Measurements from ENCODE around the gene GATA5. TPM values are rescaled to one million over a fixed set of nuclear protein-coding genes. Genes with fewer than 3 reads are reported as not detected.

The GATA5 gene
- total RNA-seq, 1 experiment from 2014 or later: not detected

GRCh38 chr20:62424249-62425107, 51.3 kb downstream of the GATA5 start:
- H3K27me3 Mint-ChIP-seq (ENCODE audit: unreplicated experiment): peaks cover 17% of the 10 kb centered on the region
- peaks cover 32% of the 10 kb centered on the region for H3K4me1 Mint-ChIP-seq (ENCODE audit: low read depth, unreplicated experiment)
- peaks cover 30% of the 10 kb centered on the region for H3K36me3 Mint-ChIP-seq (ENCODE audit: insufficient read depth, unreplicated experiment)
- TF ChIP-seq, protein P1, sequence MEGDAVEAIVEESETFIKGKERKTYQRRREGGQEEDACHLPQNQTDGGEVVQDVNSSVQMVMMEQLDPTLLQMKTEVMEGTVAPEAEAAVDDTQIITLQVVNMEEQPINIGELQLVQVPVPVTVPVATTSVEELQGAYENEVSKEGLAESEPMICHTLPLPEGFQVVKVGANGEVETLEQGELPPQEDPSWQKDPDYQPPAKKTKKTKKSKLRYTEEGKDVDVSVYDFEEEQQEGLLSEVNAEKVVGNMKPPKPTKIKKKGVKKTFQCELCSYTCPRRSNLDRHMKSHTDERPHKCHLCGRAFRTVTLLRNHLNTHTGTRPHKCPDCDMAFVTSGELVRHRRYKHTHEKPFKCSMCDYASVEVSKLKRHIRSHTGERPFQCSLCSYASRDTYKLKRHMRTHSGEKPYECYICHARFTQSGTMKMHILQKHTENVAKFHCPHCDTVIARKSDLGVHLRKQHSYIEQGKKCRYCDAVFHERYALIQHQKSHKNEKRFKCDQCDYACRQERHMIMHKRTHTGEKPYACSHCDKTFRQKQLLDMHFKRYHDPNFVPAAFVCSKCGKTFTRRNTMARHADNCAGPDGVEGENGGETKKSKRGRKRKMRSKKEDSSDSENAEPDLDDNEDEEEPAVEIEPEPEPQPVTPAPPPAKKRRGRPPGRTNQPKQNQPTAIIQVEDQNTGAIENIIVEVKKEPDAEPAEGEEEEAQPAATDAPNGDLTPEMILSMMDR (IDR thresholded peaks at IDR 0.05; ENCODE audit: unreplicated experiment): no peak
- H3K4me3 Mint-ChIP-seq (ENCODE audit: low read depth, unreplicated experiment): no peak overlapping the region
- no TSS peak for BruUV-seq (replicated peaks)
- intact Hi-C loops (cut with micrococcal nuclease; ENCODE audit: unreplicated experiment): no loop called here
- peaks cover 2% of the 10 kb centered on the region for H3K9me3 Mint-ChIP-seq (ENCODE audit: low read depth, unreplicated experiment)
- H3K27ac Mint-ChIP-seq (ENCODE audit: unreplicated experiment): no peak overlapping the region
- CTCF ChIA-PET: interaction anchor here (0.9 to 1.0 kb wide), 3 partner anchors 14 to 76 kb away, joined by 3 read pairs; no protein-coding TSS in a partner anchor
- no peak for DNase-seq

GRCh38 chr20:62423326-62423706, 52.5 kb downstream of the GATA5 start:
- H3K36me3 Mint-ChIP-seq (ENCODE audit: insufficient read depth, unreplicated experiment): peaks cover 30% of the 10 kb centered on the region
- no TSS peak for BruUV-seq (replicated peaks)
- H3K27ac Mint-ChIP-seq (ENCODE audit: unreplicated experiment): no peak overlapping the region
- peaks cover 30% of the 10 kb centered on the region for H3K4me1 Mint-ChIP-seq (ENCODE audit: low read depth, unreplicated experiment)
- TF ChIP-seq, protein P1 (IDR thresholded peaks at IDR 0.05; ENCODE audit: unreplicated experiment): no peak
- H3K27me3 Mint-ChIP-seq (ENCODE audit: unreplicated experiment): peaks cover 29% of the 10 kb centered on the region
- H3K9me3 Mint-ChIP-seq (ENCODE audit: low read depth, unreplicated experiment): peaks cover 2% of the 10 kb centered on the region
- CTCF ChIA-PET: interaction anchor here (0.6 kb wide), 1 partner anchor 47 kb away, joined by 3 read pairs; no protein-coding TSS in a partner anchor
- H3K4me3 Mint-ChIP-seq (ENCODE audit: low read depth, unreplicated experiment): no peak overlapping the region
- intact Hi-C loops (cut with micrococcal nuclease; ENCODE audit: unreplicated experiment): no loop called here
- no peak for DNase-seq

DNA sequence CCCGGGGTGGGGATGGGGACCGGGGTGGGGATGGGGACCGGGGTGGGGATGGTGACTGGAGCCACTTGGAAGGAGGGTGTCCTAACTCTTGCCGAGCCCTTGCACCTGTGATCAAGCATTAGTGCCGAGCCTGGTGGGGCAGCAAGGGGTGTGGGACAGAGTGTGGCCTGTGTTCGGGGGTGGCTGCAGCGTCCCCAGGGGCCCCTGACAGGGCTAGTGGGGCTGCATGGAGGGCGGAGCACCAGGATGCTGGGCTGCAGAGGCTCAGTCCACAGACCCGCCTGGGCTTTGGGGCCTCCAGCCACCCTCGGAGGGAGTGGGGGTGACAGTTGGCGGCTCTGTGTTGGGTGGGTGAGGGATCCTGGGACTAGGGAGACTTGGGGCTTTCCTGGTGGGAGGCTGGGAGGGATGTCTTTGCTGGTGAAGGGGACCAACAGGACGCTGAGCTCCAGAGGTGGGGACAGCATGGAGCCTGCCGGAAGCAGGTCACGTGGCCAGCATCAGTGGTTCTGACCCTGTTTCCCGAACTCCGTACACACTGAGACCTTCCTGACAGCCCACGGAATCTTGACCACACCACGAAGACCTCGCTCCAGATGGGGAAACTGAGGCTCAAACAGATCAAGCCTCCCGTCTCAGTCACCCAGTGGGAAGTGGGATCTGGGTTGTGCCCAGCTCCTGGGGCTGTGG, 53.0 kb downstream of the GATA5 start:
- Mint-ChIP-seq H3K27me3 (ENCODE audit: unreplicated experiment) (peaks cover 34% of the 10 kb centered on the region), H3K4me3 (ENCODE audit: low read depth, unreplicated experiment) (no peak overlapping the region), H3K4me1 (ENCODE audit: low read depth, unreplicated experiment) (peaks cover 25% of the 10 kb centered on the region), H3K27ac (ENCODE audit: unreplicated experiment) (no peak overlapping the region), H3K9me3 (ENCODE audit: low read depth, unreplicated experiment) (peaks cover 2% of the 10 kb centered on the region), H3K36me3 (ENCODE audit: insufficient read depth, unreplicated experiment) (peaks cover 30% of the 10 kb centered on the region)
- intact Hi-C loops (cut with micrococcal nuclease; ENCODE audit: unreplicated experiment): no loop called here
- TF ChIP-seq, protein P1 (IDR thresholded peaks at IDR 0.05; ENCODE audit: unreplicated experiment): no peak
- CTCF ChIA-PET: no interaction called here
- no TSS peak for BruUV-seq (replicated peaks)
- DNase-seq: no peak

DNA sequence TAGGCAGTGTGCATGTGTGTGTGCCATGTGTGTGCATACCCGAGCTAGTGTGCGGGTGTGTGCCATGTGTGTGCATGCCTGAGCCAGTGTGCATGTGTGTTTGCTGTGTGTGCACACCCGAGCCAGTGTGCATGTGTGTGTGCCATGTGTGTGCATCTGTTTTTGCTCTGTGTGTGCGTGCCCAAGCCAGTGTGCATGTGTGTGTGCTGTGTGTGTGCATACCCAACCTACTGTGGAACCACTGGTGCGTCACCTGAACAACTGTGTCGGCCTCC, 54.1 kb downstream of the GATA5 start:
- no TSS peak for BruUV-seq (replicated peaks)
- intact Hi-C loops (cut with micrococcal nuclease; ENCODE audit: unreplicated experiment): no loop called here

More for the DNA sequence above, 54.1 kb downstream of the GATA5 start:
- CTCF ChIA-PET: no interaction called here
- Mint-ChIP-seq H3K4me1 (ENCODE audit: low read depth, unreplicated experiment) (peaks cover 14% of the 10 kb centered on the region), H3K27me3 (ENCODE audit: unreplicated experiment) (peaks cover 41% of the 10 kb centered on the region), H3K36me3 (ENCODE audit: insufficient read depth, unreplicated experiment) (peaks cover 18% of the 10 kb centered on the region), H3K27ac (ENCODE audit: unreplicated experiment) (no peak overlapping the region), H3K4me3 (ENCODE audit: low read depth, unreplicated experiment) (no peak overlapping the region), H3K9me3 (ENCODE audit: low read depth, unreplicated experiment) (peaks cover 2% of the 10 kb centered on the region)
- TF ChIP-seq, protein P1 (IDR thresholded peaks at IDR 0.05; ENCODE audit: unreplicated experiment): no peak
- DNase-seq: no peak
